Common myeloid progenitor, CD34-positive (primary cell): ENCODE results near the gene RAPSN.

Source experiments
- CTCF ChIA-PET: fragments of 350-600 bp; sonication (Branson Sonifier 250); formaldehyde crosslinking; loops from one replicate; lab custom pipeline; 2021; ENCODE audit warnings: antibody characterized with exemption; lab: Charles Lee
- POLR2A ChIA-PET: fragments of 350-600 bp; sonication (Branson Sonifier 250); formaldehyde crosslinking; loops from one replicate; lab custom pipeline; 2021; ENCODE audit warnings: antibody characterized with exemption; lab: Charles Lee
- DNase-seq, 3 donors: peaks; one replicate each; pipeline versions ENCODE4 v3.0.0 to v3.0.0-alpha.2; 2013
- H3K27ac ChIP-seq, 2 experiments: 1 replicate in 1 of 2; 2 replicates in 1 of 2; pipeline ENCODE4 v1.7.0; 2013; ENCODE audit warnings: inconsistent platforms in 2 of 2, low read length in 2 of 2, mild to moderate bottlenecking in 2 of 2, low read depth in 1 of 2, moderate library complexity in 1 of 2; ENCODE audit not compliant: severe bottlenecking in 2 of 2, insufficient read depth in 1 of 2, poor library complexity in 1 of 2
- H3K27me3 ChIP-seq, 5 experiments: replicated peaks in 2 of 5; 1 replicate in 3 of 5; 2 replicates in 2 of 5; pipeline versions ENCODE4 v1.6.1 to v1.7.0; 2013; ENCODE audit warnings: low read length in 4 of 5, mild to moderate bottlenecking in 2 of 5, moderate library complexity in 2 of 5, inconsistent platforms in 1 of 5; ENCODE audit not compliant: insufficient read depth in 5 of 5, control insufficient read depth in 4 of 5
- H3K36me3 ChIP-seq, 4 experiments: 1 replicate in 2 of 4; 2 replicates in 2 of 4; pipeline versions ENCODE4 v1.6.1 to v1.7.0; 2013; ENCODE audit warnings: low read length in 3 of 4, control low read depth in 1 of 4, mild to moderate bottlenecking in 1 of 4; ENCODE audit not compliant: control insufficient read depth in 4 of 4, insufficient read depth in 4 of 4
- H3K4me1 ChIP-seq, 4 experiments: 1 replicate in 3 of 4; 2 replicates in 1 of 4; pipeline versions ENCODE4 v1.6.1 to v1.7.1; 2013; ENCODE audit warnings: low read length in 3 of 4, mild to moderate bottlenecking in 3 of 4, control low read depth in 1 of 4, inconsistent platforms in 1 of 4, moderate library complexity in 1 of 4; ENCODE audit not compliant: control insufficient read depth in 4 of 4, insufficient read depth in 4 of 4; ENCODE audit errors: control extremely low read depth in 1 of 4
- H3K4me3 ChIP-seq, 7 experiments: 1 replicate in 4 of 7; 2 replicates in 3 of 7; pipeline versions ENCODE4 v1.5.1 to v1.7.0; 2013; ENCODE audit warnings: mild to moderate bottlenecking in 7 of 7, low read length in 6 of 7, moderate library complexity in 6 of 7, inconsistent platforms in 2 of 7, low read depth in 2 of 7, control low read depth in 1 of 7; ENCODE audit not compliant: insufficient read depth in 4 of 7, control insufficient read depth in 1 of 7; ENCODE audit errors: extremely low read depth in 1 of 7
- H3K9me3 ChIP-seq, 5 experiments: 1 replicate in 4 of 5; 2 replicates in 1 of 5; pipeline versions ENCODE4 v1.6.1 to v1.7.1; 2013; ENCODE audit warnings: low read length in 4 of 5, mild to moderate bottlenecking in 2 of 5, inconsistent platforms in 1 of 5, low read depth in 1 of 5, moderate library complexity in 1 of 5; ENCODE audit not compliant: control insufficient read depth in 4 of 5, insufficient read depth in 2 of 5; ENCODE audit errors: control extremely low read depth in 1 of 5
- WGBS: methylation state at CpG from one replicate; pipeline ENCODE4 v1.1.5; 2013; ENCODE audit not compliant: insufficient coverage; 5-methylcytosine and 5-hydroxymethylcytosine counted together

Gene RAPSN

GRCh38 chr11:47415091-47415854, 33.7 kb downstream of the RAPSN start:
- peaks cover 7 to 61% (median 37%) of the 10 kb centered on the region in 4 experiments for H3K36me3 ChIP-seq
- H3K4me1 ChIP-seq, result peaks cover 0 to 10% (median 4%) of the 10 kb centered on the region in 4 experiments
- CTCF ChIA-PET, result interaction anchor here (0.7 to 7.2 kb wide), 4 partner anchors 10 to 185 kb away, joined by 3 to 46 read pairs (median 4); partner anchors contain the start of gene PSMC3
- peak overlapping the region in 1 of 2 experiments; percentile 25 for H3K27ac ChIP-seq
- H3K27me3 ChIP-seq, result no peaks in the 10 kb centered on the region
- H3K4me3 ChIP-seq, result no peak overlapping the region
- WGBS, result 90% methylated on average over 27 of the region's 31 CpGs
- DNase-seq, result no peak
- no peaks in the 10 kb centered on the region for H3K9me3 ChIP-seq
- POLR2A ChIA-PET, result interaction anchor here (2.0 kb wide), 1 partner anchor 11 kb away, joined by 8 read pairs; the partner anchor contains the start of gene PSMC3

- DNase-seq, result no peak
- Histone ChIP-seq H3K36me3 (peaks cover 7 to 55% (median 34%) of the 10 kb centered on the region in 4 experiments), H3K27ac (no peak overlapping the region), H3K27me3 (no peaks in the 10 kb centered on the region), H3K4me1 (peaks cover 0 to 10% (median 5%) of the 10 kb centered on the region in 4 experiments), H3K4me3 (no peak overlapping the region), H3K9me3 (no peaks in the 10 kb centered on the region)
- CTCF ChIA-PET, result interaction anchor here (0.8 to 7.2 kb wide), 6 partner anchors 11 to 181 kb away, joined by 3 to 46 read pairs (median 4); partner anchors contain the start of genes PSMC3 and RAPSN
- POLR2A ChIA-PET, result no interaction called here
- WGBS, result 100% methylated on average over 17 of the region's 19 CpGs
Observed at GRCh38 chr11:47414685-47415070, 34.3 kb downstream of the RAPSN start.

- no peak for DNase-seq
- Histone ChIP-seq H3K27ac (no peak overlapping the region), H3K4me1 (peaks cover 0 to 15% (median 10%) of the 10 kb centered on the region in 4 experiments), H3K4me3 (no peak overlapping the region), H3K27me3 (no peaks in the 10 kb centered on the region), H3K36me3 (peaks cover 7 to 52% (median 31%) of the 10 kb centered on the region in 4 experiments), H3K9me3 (no peaks in the 10 kb centered on the region)
- ChIA-PET POLR2A (no interaction called here), CTCF (interaction anchor here (0.8 to 7.2 kb wide), 6 partner anchors 11 to 180 kb away, joined by 3 to 46 read pairs (median 4); partner anchors contain the start of genes PSMC3 and RAPSN)
- WGBS, result 98% methylated on average over 12 of the region's 16 CpGs
Observed at GRCh38 chr11:47413908-47414684, 34.8 kb downstream of the RAPSN start.

GRCh38 chr11:47413351-47413750, 35.6 kb downstream of the RAPSN start:
- H3K9me3 ChIP-seq, result no peaks in the 10 kb centered on the region
- POLR2A ChIA-PET, result no interaction called here
- peaks cover 3 to 44% (median 26%) of the 10 kb centered on the region in 4 experiments for H3K36me3 ChIP-seq
- H3K27ac ChIP-seq, result no peak overlapping the region
- CTCF ChIA-PET, result interaction anchor here (0.8 to 7.2 kb wide), 7 partner anchors 12 to 177 kb away, joined by 3 to 46 read pairs (median 4); partner anchors contain the start of gene PSMC3
- WGBS, result 98% methylated on average over 8 of the region's 13 CpGs
- H3K27me3 ChIP-seq, result no peaks in the 10 kb centered on the region
- DNase-seq, result no peak
- peaks cover 0 to 19% (median 16%) of the 10 kb centered on the region in 4 experiments for H3K4me1 ChIP-seq
- H3K4me3 ChIP-seq, result no peak overlapping the region

GRCh38 chr11:47411884-47412746, 36.8 kb downstream of the RAPSN start:
- H3K36me3 ChIP-seq, result peaks cover 0 to 34% (median 21%) of the 10 kb centered on the region in 4 experiments
- CTCF ChIA-PET, result interaction anchor here (0.6 to 14.8 kb wide), 20 partner anchors 10 to 220 kb away, joined by 3 to 217 read pairs (median 4); partner anchors contain the start of genes DDB2, PSMC3 and SPI1
- no peaks in the 10 kb centered on the region for H3K9me3 ChIP-seq
- H3K27me3 ChIP-seq, result no peaks in the 10 kb centered on the region
- POLR2A ChIA-PET, result interaction anchor here (1.0 to 2.1 kb wide), 6 partner anchors 14 to 53 kb away, joined by 3 to 7 read pairs (median 4); partner anchors contain the start of genes PSMC3 and SPI1
- H3K27ac ChIP-seq, result no peak overlapping the region
- 76% methylated on average over 12 of the region's 12 CpGs for WGBS
- no peak overlapping the region for H3K4me3 ChIP-seq
- peak; percentile 48 to 65 (median 58) for DNase-seq
- H3K4me1 ChIP-seq, result peaks cover 7 to 27% (median 23%) of the 10 kb centered on the region in 4 experiments
